Astrocyte of the spinal cord (primary cell): Measurements from ENCODE around the gene TEX10.

Experiments
- DNase-seq: peaks from one replicate; pipeline ENCODE4 v3.0.0; 2011; ENCODE audit warnings: low read depth, low spot score
- H3K4me3 ChIP-seq: 2 replicates; pipeline ENCODE4 v1.5.1; 2011; ENCODE audit warnings: low read depth, mild to moderate bottlenecking, low read length, moderate library complexity
- in situ Hi-C: cut with HindIII; loops from 2 replicates; pipeline ENCODE4 v1.10.0; 2017; ENCODE audit warnings: low sequenced_read_pairs
- TF ChIP-seq, protein P1 (sequence below): IDR thresholded peaks from 2 replicates; pipeline ENCODE4 v1.5.1; 2012; ENCODE audit warnings: low read depth, mild to moderate bottlenecking, low read length, inconsistent platforms

The TEX10 gene

DNA sequence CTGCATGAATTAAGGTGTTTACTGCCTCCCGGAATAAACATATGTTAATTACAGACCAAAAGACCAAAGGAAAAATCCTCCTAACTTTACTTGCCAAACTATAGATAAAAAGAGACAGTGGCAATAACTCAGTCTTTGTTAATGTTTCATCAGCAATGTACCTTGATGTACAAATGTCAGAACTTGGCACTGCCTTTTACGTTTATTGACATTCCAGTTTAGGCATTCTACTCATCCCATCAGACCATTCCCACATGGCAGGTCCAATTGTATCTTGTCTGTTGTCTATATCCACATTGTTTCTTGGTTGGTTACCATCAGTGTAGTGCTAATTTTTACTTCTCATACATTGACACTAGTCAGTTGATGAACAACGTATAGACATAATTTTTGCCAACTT lies 85.5 kb downstream of the TEX10 start:
- in situ Hi-C loops = no loop called here

More for the DNA sequence above, 85.5 kb downstream of the TEX10 start:
- no peak for DNase-seq
- H3K4me3 ChIP-seq = no peak overlapping the region
- TF ChIP-seq, protein P1, sequence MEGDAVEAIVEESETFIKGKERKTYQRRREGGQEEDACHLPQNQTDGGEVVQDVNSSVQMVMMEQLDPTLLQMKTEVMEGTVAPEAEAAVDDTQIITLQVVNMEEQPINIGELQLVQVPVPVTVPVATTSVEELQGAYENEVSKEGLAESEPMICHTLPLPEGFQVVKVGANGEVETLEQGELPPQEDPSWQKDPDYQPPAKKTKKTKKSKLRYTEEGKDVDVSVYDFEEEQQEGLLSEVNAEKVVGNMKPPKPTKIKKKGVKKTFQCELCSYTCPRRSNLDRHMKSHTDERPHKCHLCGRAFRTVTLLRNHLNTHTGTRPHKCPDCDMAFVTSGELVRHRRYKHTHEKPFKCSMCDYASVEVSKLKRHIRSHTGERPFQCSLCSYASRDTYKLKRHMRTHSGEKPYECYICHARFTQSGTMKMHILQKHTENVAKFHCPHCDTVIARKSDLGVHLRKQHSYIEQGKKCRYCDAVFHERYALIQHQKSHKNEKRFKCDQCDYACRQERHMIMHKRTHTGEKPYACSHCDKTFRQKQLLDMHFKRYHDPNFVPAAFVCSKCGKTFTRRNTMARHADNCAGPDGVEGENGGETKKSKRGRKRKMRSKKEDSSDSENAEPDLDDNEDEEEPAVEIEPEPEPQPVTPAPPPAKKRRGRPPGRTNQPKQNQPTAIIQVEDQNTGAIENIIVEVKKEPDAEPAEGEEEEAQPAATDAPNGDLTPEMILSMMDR = no peak
